ENCODE measurements around the gene ZFYVE28.
A peak's percentile ranks its signal among the peaks of the same experiment; 100 is the strongest.

The ZFYVE28 gene

GRCh38 chr4:2411786-2412510 is 6.5 kb downstream of the ZFYVE28 start:
- no peak for DNase-seq

DNA sequence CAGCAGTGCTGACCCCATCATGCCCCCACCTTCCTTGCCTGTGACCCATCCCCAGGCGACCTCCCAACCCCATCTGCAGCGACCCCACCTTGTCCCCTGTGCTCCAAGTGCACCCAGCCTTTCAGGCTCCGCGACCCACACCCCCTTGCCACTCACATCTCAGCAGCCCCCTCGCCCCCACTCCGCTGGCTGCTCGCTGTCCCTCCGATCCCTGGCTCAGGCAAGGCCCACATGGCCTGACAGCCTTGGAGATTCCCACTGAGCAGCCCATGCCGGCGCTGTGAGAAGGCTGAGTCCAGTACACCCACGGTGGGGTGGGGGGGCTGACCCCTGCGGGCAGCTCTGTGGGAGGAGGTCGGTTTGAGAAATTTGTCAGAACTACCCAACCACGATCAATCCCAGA is 9.1 kb downstream of the ZFYVE28 start:
- DNase-seq: no peak

DNA sequence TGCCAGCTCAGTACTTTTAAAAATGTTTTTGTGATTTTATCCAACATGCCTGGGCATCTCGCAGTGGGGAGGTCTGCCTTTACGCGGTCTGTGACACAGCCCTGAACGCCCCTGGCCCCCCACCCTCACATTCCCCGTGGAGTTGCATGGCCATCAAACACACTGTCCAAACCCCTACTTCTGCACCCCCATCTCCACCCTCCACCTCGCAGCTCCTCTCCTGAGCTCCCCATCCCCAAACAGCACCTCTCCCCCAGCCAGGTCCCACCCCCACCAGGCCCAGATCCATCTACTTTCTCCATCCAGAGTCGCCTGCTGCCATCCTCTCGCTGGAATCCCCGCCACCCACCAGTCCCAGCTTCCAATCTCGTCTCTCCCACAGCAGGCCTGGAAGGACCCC is 9.5 kb downstream of the ZFYVE28 start:
- DNase-seq: no peak

GRCh38 chr4:2408401-2408958 is 10.0 kb downstream of the ZFYVE28 start:
- DNase-seq: no peak

- DNase-seq: no peak
Measured at GRCh38 chr4:2407991-2408342, 10.5 kb downstream of the ZFYVE28 start.

DNA sequence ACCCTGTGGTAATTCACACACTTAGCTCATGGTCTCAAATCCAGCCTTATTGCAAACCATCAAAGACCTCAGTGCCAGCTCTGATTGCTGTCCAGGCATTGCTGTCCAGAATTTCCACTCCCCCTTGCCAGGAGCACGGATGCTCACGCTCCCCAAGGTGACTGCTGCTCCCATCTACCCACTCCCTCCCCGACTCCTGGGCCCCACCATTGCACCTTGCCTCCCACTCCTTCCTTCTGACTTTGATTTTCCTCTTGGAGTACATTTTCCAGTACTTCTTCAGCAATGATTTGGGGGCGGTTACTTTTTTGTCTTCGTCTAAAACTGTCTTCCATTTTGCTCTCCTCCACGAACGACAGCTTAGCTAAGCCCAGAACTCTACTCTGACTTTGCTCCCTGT is 11.5 kb downstream of the ZFYVE28 start:
- peak in 1 of 51 donors; percentile 65 for DNase-seq

DNA sequence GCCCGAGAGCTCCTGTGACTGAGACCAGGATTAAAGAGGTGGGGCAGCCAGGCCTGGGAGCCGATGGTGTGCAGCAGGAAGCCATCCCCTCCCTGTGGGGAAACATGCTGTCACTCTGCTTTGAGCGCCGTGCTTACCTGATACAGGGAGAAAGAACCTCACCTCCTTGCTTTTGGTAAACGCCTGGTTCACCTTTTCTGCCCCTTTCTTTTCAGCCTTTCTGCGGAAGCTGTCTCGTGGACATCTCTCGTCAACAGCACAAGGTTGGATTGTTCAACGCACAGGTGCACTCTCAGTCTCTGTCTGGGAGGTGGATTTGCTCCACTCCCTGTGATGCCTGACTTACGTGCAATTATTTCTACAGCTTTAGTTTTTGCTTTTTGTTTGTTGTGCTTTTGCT is 12.0 kb downstream of the ZFYVE28 start:
- DNase-seq: peak in 1 of 51 donors; percentile 30

DNA sequence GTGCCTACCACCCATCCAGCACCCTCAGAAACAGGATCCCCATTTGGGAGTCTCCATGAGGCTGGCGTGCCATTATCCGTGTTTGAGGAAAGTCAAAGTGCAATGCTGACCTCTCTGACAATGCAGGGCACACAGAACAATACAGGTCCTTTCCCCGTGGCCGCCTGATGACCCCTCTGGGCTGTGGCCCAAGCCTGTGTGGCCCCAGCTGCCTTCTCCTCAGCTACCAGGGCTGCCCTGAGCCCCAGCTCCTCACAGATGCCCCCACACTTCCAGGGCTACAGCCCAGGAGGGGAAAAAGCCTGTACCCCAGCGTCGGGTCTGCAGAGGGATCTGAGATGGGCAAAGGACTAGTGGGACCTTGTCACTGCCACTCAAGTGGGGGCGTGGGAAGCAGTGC is 15.5 kb downstream of the ZFYVE28 start:
- DNase-seq: peak in 29 of 51 donors; percentile 8 to 73 (median 33)

- DNase-seq: peak in 42 of 51 donors; percentile 22 to 78 (median 48)
Measured at GRCh38 chr4:2402048-2402842, 16.2 kb downstream of the ZFYVE28 start.

DNA sequence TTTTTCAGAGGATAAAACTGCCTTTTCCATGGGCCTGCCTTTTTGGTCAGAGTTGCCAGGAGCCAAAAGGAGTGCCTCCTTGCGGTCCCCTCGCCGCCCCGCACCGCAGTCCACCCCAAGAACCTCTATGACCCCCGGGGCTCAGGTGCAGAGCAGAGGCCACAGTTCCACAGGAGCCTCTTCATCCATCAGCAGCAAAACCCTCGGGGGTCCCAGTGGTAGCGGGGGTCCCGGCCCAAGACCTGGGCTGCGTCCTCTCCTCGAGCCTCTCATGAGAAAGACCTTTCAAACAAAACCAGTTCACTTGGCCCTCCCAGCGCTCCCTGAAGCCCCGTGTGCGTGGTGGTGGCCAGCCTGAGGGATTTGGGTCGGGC is 16.8 kb downstream of the ZFYVE28 start:
- no peak for DNase-seq

- no peak for DNase-seq
Measured at GRCh38 chr4:2400841-2401609, 17.4 kb downstream of the ZFYVE28 start.

GRCh38 chr4:2399631-2400190 is 18.7 kb downstream of the ZFYVE28 start:
- no peak for DNase-seq

GRCh38 chr4:2399216-2399615 is 19.2 kb downstream of the ZFYVE28 start:
- DNase-seq: no peak

- DNase-seq: no peak
Measured at GRCh38 chr4:2397596-2398379, 20.7 kb downstream of the ZFYVE28 start.

DNA sequence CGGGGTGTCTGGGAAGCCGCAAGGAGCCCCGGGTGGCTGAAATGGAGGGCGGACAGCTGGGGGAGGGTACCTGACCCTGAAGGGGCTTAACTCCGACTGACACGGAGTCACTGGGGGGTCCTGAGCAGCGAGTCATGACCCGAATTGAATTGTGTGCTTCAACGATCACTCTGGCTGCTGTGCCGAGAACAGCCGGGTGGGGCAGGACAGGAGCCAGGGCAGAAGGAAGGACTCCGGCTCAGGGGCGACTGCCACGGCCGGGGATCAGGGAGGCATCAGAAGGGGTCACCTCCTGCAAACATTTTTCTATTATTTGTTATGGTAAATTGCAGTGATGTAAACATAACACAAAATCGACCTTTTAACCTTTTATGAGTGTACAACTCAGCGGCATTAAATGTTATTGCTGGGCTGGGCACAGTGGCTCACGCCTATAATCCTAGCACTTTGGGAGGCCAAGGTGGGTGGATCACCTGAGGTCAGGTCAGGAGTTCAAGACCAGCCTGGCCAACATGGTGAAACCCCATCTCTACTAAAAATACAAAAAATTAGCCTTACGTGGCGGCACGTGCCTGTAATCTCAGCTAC is 21.6 kb downstream of the ZFYVE28 start:
- DNase-seq: no peak

DNA sequence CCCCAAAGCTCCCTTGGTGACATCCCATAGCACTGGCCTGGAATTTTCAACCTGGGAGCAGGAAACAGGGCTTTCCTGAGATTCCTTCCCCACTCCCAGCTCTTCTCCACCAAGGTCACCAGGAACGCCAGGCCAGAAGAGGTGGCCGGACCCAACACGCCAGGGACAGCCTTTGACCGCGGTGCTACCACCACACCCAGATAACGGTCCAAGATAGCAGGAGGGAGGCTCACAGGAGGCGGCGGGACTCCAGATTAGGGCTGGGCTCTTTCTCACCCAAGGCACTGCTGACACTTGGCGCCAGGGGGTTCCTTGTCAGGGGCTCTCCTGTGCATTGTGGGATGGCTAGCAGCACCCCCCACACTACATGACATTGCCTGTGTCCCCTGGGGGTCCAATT is 22.9 kb downstream of the ZFYVE28 start:
- no peak for DNase-seq

- no peak for DNase-seq
Measured at GRCh38 chr4:2395038-2395437, 23.4 kb downstream of the ZFYVE28 start.

GRCh38 chr4:2394528-2394927 is 23.9 kb downstream of the ZFYVE28 start:
- DNase-seq: no peak

DNA sequence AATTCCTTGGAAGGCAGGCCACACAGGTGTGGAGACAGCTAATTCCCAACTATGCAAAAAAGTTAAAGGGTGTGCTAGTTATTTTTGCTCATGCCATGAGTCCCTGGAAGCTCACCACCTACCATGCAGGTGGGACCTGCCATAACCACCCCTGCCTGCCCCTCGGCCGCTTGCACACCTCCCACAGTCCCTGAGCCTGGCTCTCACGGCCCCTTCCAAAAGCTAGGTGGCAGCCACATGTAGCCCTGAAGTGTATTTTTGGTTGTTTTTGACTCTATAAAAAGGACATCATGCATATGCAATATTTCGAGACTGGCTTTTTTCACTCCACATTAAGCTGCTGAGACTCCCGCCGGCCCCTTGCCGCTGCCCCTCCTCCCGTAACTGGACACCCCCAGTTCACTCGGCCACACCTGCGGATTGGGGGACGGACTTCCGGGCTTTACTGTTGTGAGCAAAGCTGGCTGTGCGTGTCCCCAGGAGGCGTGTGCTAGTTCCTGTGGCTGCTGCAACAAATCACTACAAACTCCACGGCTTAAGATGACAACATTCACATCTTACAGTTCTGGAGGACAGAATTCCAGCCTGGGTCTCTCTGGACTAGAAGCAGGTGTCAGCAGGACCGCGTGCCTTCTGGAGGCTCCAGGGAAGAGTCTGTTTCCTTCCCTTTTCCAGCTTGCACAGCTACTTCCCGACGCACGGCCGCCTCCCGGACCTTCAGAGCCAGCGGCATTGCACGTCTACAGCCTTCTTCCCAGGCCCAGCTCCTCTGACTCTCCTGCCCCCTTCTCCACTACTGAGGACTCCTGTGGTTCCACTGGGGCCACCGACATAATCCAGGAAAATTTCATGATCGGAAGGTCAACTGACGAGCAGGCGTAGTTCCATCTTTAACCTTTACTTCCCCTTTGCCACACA is 24.8 kb downstream of the ZFYVE28 start:
- no peak for DNase-seq

All from hypothalamus (tissue), 51 donors.